SU-DHL-6 (cell line): ENCODE data around the gene PSMB8.
"Not testable (repeated sequence)": the region's sequence is repeated elsewhere in the genome, so short reads cannot be mapped to it uniquely, and the experiment has no call there.

Experiments used
- H2AFZ ChIP-seq: fragments of 200-600 bp; sonication (generic); 2 replicates; pipeline ENCODE4 v1.6.1; 2014; ENCODE audit warnings: low read depth, mild to moderate bottlenecking, moderate library complexity, mixed read lengths, antibody characterized with exemption, low read length; ENCODE audit not compliant: severe bottlenecking
- H3F3A ChIP-seq: fragments of 200-600 bp; shearing (Covaris generic); 2 replicates; pipeline ENCODE4 v1.6.0; 2016; ENCODE audit warnings: antibody characterized with exemption, mild to moderate bottlenecking; ENCODE audit not compliant: insufficient read depth
- H3K27ac ChIP-seq: fragments of 200-600 bp; sonication (generic); 2 replicates; pipeline ENCODE4 v1.5.1; 2016; ENCODE audit warnings: low read depth, mild to moderate bottlenecking, low read length, moderate library complexity, mixed read lengths
- H3K27me3 ChIP-seq: fragments of 200-600 bp; sonication (generic), shearing (Covaris generic); 2 replicates; pipeline ENCODE4 v1.6.0; 2014; ENCODE audit warnings: mild to moderate bottlenecking, low read length
- H3K36me3 ChIP-seq: fragments of 200-600 bp; sonication (generic); 2 replicates; pipeline ENCODE4 v1.6.1; 2014; ENCODE audit warnings: mild to moderate bottlenecking, low read length, mixed read lengths
- H3K4me2 ChIP-seq: fragments of 300-600, 200-600 bp; shearing (Covaris generic), sonication (generic); 2 replicates; pipeline ENCODE4 v1.6.0; 2014; ENCODE audit warnings: low read length, low read depth, mild to moderate bottlenecking; ENCODE audit not compliant: poor library complexity, severe bottlenecking
- H3K4me3 ChIP-seq: fragments of 200-600 bp; sonication (generic); 2 replicates; pipeline ENCODE4 v1.5.1; 2014; ENCODE audit warnings: antibody characterized with exemption, low read length, mild to moderate bottlenecking, mixed read lengths; ENCODE audit not compliant: insufficient read depth, poor library complexity, severe bottlenecking
- H3K79me2 ChIP-seq: fragments of 200-600 bp; sonication (generic); 2 replicates; pipeline ENCODE4 v1.6.1; 2014; ENCODE audit warnings: mild to moderate bottlenecking, low read length, moderate library complexity; ENCODE audit not compliant: insufficient read depth
- H3K9ac ChIP-seq: fragments of 200-600 bp; sonication (generic); 2 replicates; pipeline ENCODE4 v1.7.0; 2014; ENCODE audit warnings: mild to moderate bottlenecking, low read length
- H3K9me2 ChIP-seq: fragments of 200-600 bp; sonication (generic); replicated peaks from 2 replicates; pipeline ENCODE4 v1.6.1; 2014; ENCODE audit warnings: low read length; ENCODE audit not compliant: insufficient read depth
- H3K9me3 ChIP-seq: fragments of 200-600 bp; sonication (generic); 2 replicates; pipeline ENCODE4 v1.6.1; 2014; ENCODE audit warnings: low read length, mixed read lengths; ENCODE audit not compliant: insufficient read depth
- H4K20me1 ChIP-seq: fragments of 200-600 bp; sonication (generic); 2 replicates; pipeline ENCODE4 v1.6.1; 2014; ENCODE audit warnings: low read depth, mild to moderate bottlenecking, antibody characterized with exemption, low read length, moderate library complexity, mixed read lengths
- EZH2phosphoT487 ChIP-seq: fragments of 200-600 bp; sonication (generic), shearing (Covaris generic); conservative IDR thresholded peaks from 2 replicates; pipeline ENCODE4 v1.6.1; 2018; ENCODE audit warnings: mild to moderate bottlenecking, antibody characterized with exemption, low read length, moderate library complexity, mixed read lengths
- TF ChIP-seq, protein P1 (sequence below): fragments of 200-600 bp; sonication (generic); IDR thresholded peaks from one replicate; pipeline ENCODE4 v1.5.1; 2017; ENCODE audit warnings: antibody characterized with exemption, mild to moderate bottlenecking, low read length, moderate library complexity; ENCODE audit not compliant: insufficient read depth, poor library complexity, severe bottlenecking

PSMB8 gene

GRCh38 chr6:32883789-32884188, 39.9 kb upstream of the PSMB8 start:
- TF ChIP-seq, protein P1, sequence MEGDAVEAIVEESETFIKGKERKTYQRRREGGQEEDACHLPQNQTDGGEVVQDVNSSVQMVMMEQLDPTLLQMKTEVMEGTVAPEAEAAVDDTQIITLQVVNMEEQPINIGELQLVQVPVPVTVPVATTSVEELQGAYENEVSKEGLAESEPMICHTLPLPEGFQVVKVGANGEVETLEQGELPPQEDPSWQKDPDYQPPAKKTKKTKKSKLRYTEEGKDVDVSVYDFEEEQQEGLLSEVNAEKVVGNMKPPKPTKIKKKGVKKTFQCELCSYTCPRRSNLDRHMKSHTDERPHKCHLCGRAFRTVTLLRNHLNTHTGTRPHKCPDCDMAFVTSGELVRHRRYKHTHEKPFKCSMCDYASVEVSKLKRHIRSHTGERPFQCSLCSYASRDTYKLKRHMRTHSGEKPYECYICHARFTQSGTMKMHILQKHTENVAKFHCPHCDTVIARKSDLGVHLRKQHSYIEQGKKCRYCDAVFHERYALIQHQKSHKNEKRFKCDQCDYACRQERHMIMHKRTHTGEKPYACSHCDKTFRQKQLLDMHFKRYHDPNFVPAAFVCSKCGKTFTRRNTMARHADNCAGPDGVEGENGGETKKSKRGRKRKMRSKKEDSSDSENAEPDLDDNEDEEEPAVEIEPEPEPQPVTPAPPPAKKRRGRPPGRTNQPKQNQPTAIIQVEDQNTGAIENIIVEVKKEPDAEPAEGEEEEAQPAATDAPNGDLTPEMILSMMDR = no peak
- TF ChIP-seq EZH2phosphoT487 = no peak
- no peak overlapping the region for H3K27ac ChIP-seq
- H2AFZ ChIP-seq = no peak overlapping the region

DNA sequence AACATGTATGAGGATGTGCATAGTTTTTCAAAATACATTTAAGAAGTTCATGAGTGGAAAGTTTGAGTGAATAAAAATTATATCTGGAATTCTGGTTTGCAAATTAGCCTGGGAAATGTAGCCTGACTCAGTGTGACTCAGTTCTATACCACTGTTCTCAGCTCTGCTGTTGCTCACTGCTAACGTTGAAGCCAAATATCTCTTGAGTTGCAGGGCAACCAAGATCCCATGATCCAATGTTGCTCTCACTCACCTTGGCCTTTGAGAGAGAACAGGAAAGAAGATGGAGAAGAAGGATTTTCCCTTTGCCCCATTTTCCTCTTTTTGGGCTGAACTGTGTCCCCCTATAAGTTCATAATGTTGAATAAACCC, 39.0 kb upstream of the PSMB8 start:
- no peak overlapping the region for H3K27ac ChIP-seq
- no peaks in the 10 kb centered on the region for H3K36me3 ChIP-seq
- no peak overlapping the region for H2AFZ ChIP-seq
- H3K9ac ChIP-seq = no peak overlapping the region
- H3K4me2 ChIP-seq = no peak overlapping the region
- no peaks in the 10 kb centered on the region for H3K9me2 ChIP-seq
- TF ChIP-seq, protein P1 = no peak
- no peak for TF ChIP-seq EZH2phosphoT487
- no peak overlapping the region for H3K4me3 ChIP-seq
- no peaks in the 10 kb centered on the region for H3K9me3 ChIP-seq
- no peaks in the 10 kb centered on the region for H3K79me2 ChIP-seq
- no peaks in the 10 kb centered on the region for H3K27me3 ChIP-seq
- no peaks in the 10 kb centered on the region for H3F3A ChIP-seq
- H4K20me1 ChIP-seq = no peaks in the 10 kb centered on the region

More at GRCh38 chr6:32883789-32884188, 39.9 kb upstream of the PSMB8 start:
- Histone ChIP-seq H3F3A (no peaks in the 10 kb centered on the region), H3K79me2 (no peaks in the 10 kb centered on the region), H3K9me2 (no peaks in the 10 kb centered on the region), H3K9me3 (no peaks in the 10 kb centered on the region), H4K20me1 (no peaks in the 10 kb centered on the region), H3K4me3 (no peak overlapping the region), H3K4me2 (no peak overlapping the region), H3K27me3 (no peaks in the 10 kb centered on the region), H3K36me3 (no peaks in the 10 kb centered on the region), H3K9ac (no peak overlapping the region)

- H3K9ac ChIP-seq, H2AFZ ChIP-seq, H3K9me2 ChIP-seq, H3K4me2 ChIP-seq, H4K20me1 ChIP-seq, H3K79me2 ChIP-seq, H3K36me3 ChIP-seq, H3K27me3 ChIP-seq, H3K9me3 ChIP-seq, H3F3A ChIP-seq, H3K27ac ChIP-seq, H3K4me3 ChIP-seq: not testable (repeated sequence)
These were observed 37.1 kb upstream of the PSMB8 start for GRCh38 chr6:32880962-32881361.

DNA sequence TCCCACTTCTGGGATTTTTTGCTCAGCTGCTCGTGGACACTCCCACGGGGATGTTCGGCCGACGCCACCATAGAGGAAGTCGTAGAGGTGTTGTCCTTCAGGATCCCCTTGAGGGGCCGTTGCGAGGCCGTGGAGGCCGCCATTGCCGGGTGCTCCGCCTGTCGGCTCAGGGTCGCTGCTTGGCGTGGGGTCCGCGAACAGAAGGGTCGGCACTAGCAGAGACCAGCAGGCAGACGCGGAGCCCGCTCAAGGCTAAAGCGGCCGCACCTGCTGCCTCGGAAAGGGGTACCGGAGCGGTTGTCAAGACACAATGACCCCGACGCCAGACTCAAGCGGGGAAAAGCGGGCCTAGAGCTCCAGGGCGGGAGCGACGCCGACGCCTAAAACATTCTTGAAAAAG, 35.8 kb upstream of the PSMB8 start:
- Histone ChIP-seq H2AFZ (no peak overlapping the region), H3K9me3 (no peaks in the 10 kb centered on the region)

More for the DNA sequence above, 35.8 kb upstream of the PSMB8 start:
- no peak overlapping the region for H3K27ac ChIP-seq
- H3K9ac ChIP-seq = no peak overlapping the region
- no peak overlapping the region for H3K4me3 ChIP-seq
- no peaks in the 10 kb centered on the region for H3K9me2 ChIP-seq
- no peaks in the 10 kb centered on the region for H3K27me3 ChIP-seq
- no peaks in the 10 kb centered on the region for H3K36me3 ChIP-seq
- no peaks in the 10 kb centered on the region for H4K20me1 ChIP-seq
- H3F3A ChIP-seq = no peaks in the 10 kb centered on the region
- H3K79me2 ChIP-seq = no peaks in the 10 kb centered on the region
- TF ChIP-seq, protein P1 = no peak
- no peak for TF ChIP-seq EZH2phosphoT487
- no peak overlapping the region for H3K4me2 ChIP-seq
